Neural crest cell (in vitro differentiated cells): ENCODE data around the gene UNC5B. TPM values are rescaled to one million over a fixed set of nuclear protein-coding genes. Genes with fewer than 3 reads are reported as not detected.

Source experiments
- DNase-seq: peaks from one replicate; pipeline ENCODE4 v3.0.0; 2021; ENCODE audit warnings: low read depth, mixed read lengths, low spot score
- H3K27ac Mint-ChIP-seq: one replicate; pipeline ENCODE4 v1.8.0; 2021; ENCODE audit warnings: mild to moderate bottlenecking, mixed read lengths; ENCODE audit not compliant: unreplicated experiment
- H3K27me3 Mint-ChIP-seq: 2 replicates; pipeline ENCODE4 v1.8.0; 2021; ENCODE audit warnings: low read depth, mild to moderate bottlenecking, mixed read lengths
- H3K36me3 Mint-ChIP-seq: 2 replicates; pipeline ENCODE4 v1.8.0; 2021; ENCODE audit warnings: low read depth, mild to moderate bottlenecking, mixed read lengths
- H3K4me1 Mint-ChIP-seq: 2 replicates; pipeline ENCODE4 v1.8.0; 2021; ENCODE audit warnings: mixed read lengths
- H3K4me3 Mint-ChIP-seq: one replicate; pipeline ENCODE4 v1.8.0; 2021; ENCODE audit warnings: mild to moderate bottlenecking, mixed read lengths
- H3K9me3 Mint-ChIP-seq: 2 replicates; pipeline ENCODE4 v1.8.0; 2021; ENCODE audit warnings: mixed read lengths
- total RNA-seq: library from RNA; stranded (reverse); gene quantifications from 2 replicates; pipeline ENCODE4 v1.2.1, GENCODE V29; 2021
- TF ChIP-seq, protein P1 (sequence below): fragments of 200-600 bp; sonication (generic); conservative IDR thresholded peaks from 2 replicates; pipeline ENCODE4 v1.5.0; 2021; ENCODE audit warnings: antibody characterized with exemption, mild to moderate bottlenecking

Gene UNC5B
- total RNA-seq, 1 donor from 2014 or later: 1.3 TPM

DNA sequence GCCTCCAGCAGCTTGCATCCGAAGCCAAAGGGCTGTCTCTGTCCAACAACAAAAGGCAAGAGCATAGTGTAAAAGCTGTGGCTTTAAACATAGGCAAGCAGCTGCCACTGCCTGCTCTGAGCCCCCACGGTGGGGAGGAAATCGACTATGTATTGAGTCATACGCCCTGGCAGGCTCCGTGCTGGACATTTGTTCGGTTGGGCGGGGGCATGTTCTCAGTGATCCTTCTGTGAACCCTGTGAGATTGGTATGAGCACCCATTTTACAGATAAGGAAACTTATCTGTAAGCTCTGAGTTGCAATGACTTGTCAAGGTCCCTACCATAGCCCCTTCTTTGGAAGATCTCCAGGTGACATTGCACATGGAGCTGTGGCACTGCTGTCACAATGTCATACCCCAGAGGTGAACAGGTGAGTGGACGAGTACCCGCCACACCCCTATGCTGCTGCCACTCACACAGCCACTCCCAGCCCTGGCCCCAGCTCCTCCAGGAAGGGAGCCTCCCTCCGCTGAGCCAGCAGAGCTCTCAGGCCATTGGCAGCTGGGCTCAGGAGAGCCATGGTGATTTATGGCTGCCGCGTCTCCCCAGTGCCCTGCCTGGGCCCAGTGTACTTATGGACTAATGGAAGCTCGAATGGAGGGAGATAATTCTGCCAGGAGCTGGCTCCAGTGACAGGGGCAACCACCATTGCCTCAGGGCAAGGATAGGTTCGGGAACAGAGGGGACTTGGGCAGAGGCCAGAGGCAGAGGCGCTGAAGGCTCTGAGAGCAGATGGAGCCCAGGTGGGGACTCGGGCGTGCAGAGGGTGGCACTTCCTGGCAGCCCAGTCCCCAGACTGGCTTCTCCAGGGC is 43.7 kb downstream of the UNC5B start:
- H3K27ac Mint-ChIP-seq: no peak overlapping the region
- H3K27me3 Mint-ChIP-seq: no peaks in the 10 kb centered on the region
- peaks cover 19% of the 10 kb centered on the region for H3K4me1 Mint-ChIP-seq
- H3K9me3 Mint-ChIP-seq: no peaks in the 10 kb centered on the region
- TF ChIP-seq, protein P1, sequence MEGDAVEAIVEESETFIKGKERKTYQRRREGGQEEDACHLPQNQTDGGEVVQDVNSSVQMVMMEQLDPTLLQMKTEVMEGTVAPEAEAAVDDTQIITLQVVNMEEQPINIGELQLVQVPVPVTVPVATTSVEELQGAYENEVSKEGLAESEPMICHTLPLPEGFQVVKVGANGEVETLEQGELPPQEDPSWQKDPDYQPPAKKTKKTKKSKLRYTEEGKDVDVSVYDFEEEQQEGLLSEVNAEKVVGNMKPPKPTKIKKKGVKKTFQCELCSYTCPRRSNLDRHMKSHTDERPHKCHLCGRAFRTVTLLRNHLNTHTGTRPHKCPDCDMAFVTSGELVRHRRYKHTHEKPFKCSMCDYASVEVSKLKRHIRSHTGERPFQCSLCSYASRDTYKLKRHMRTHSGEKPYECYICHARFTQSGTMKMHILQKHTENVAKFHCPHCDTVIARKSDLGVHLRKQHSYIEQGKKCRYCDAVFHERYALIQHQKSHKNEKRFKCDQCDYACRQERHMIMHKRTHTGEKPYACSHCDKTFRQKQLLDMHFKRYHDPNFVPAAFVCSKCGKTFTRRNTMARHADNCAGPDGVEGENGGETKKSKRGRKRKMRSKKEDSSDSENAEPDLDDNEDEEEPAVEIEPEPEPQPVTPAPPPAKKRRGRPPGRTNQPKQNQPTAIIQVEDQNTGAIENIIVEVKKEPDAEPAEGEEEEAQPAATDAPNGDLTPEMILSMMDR: no peak
- no peak overlapping the region for H3K4me3 Mint-ChIP-seq
- no peak for DNase-seq
- H3K36me3 Mint-ChIP-seq: no peaks in the 10 kb centered on the region

DNA sequence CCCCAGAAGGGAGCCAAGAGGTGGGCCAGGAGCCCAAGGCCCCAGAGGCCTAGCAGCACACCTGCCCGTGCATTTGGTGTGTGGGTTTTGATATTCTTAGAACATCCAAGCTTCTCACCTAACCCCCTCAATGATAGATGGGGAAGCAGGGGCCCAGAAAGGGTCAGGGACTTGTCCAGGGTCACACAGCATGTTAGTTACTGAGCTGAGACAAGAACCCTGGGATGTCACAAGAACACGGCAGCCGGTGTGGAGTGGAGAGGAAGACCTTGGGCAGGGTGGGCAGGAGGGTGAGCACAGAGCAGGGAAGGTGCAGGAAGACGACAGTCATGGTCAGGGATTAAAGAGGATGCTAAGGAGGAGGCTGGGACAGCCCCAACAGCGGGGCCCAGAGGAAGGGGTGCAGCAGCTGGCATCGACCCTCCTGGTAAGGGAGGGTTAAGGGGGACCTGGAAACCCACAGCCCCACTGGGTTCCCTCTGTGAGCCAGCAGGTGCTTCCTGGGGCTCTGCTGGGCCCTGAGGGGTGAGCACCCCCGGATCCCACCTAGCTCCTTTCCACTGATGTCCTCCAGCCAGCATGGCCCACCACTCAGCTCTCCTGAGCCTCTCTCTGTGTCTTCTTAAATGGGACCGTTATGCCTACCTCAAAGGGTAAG is 44.4 kb downstream of the UNC5B start:
- no peaks in the 10 kb centered on the region for H3K36me3 Mint-ChIP-seq
- no peak overlapping the region for H3K4me3 Mint-ChIP-seq
- peaks cover 4% of the 10 kb centered on the region for H3K27me3 Mint-ChIP-seq
- no peaks in the 10 kb centered on the region for H3K9me3 Mint-ChIP-seq
- H3K4me1 Mint-ChIP-seq: peaks cover 24% of the 10 kb centered on the region
- H3K27ac Mint-ChIP-seq: no peak overlapping the region
- no peak for DNase-seq
- TF ChIP-seq, protein P1: no peak

- peaks cover 4% of the 10 kb centered on the region for H3K27me3 Mint-ChIP-seq
- no peak overlapping the region for H3K27ac Mint-ChIP-seq
- H3K4me1 Mint-ChIP-seq: peaks cover 24% of the 10 kb centered on the region
- H3K9me3 Mint-ChIP-seq: no peaks in the 10 kb centered on the region
- TF ChIP-seq, protein P1: no peak
- no peak for DNase-seq
- H3K36me3 Mint-ChIP-seq: no peaks in the 10 kb centered on the region
- no peak overlapping the region for H3K4me3 Mint-ChIP-seq
These were observed 45.1 kb downstream of the UNC5B start for GRCh38 chr10:71257319-71257997.

- TF ChIP-seq, protein P1: no peak
- no peak for DNase-seq
- Mint-ChIP-seq H3K27me3 (peaks cover 4% of the 10 kb centered on the region), H3K9me3 (no peaks in the 10 kb centered on the region), H3K4me1 (peaks cover 30% of the 10 kb centered on the region), H3K36me3 (no peaks in the 10 kb centered on the region), H3K27ac (no peak overlapping the region), H3K4me3 (no peak overlapping the region)
These were observed 45.7 kb downstream of the UNC5B start for GRCh38 chr10:71258046-71258445.

GRCh38 chr10:71258446-71259145 is 46.2 kb downstream of the UNC5B start:
- Mint-ChIP-seq H3K27me3 (peaks cover 6% of the 10 kb centered on the region), H3K4me3 (no peak overlapping the region), H3K9me3 (no peaks in the 10 kb centered on the region), H3K4me1 (peaks cover 35% of the 10 kb centered on the region), H3K36me3 (no peaks in the 10 kb centered on the region), H3K27ac (no peak overlapping the region)
- no peak for DNase-seq
- TF ChIP-seq, protein P1: no peak
